Activated CD4-positive, CD25-positive, alpha-beta regulatory T cell treated with anti-CD3 and anti-CD28 coated beads, Interleukin-2, amount 50 U/mL, for 72 hours (primary cell): Measurements from ENCODE around the gene PCNT.
"Not testable (repeated sequence)": the region's sequence is repeated elsewhere in the genome, so short reads cannot be mapped to it uniquely, and the experiment has no call there.

Source experiments
- DNase-seq: peaks from one replicate; pipeline ENCODE4 v3.0.0; 2021

PCNT gene

DNA sequence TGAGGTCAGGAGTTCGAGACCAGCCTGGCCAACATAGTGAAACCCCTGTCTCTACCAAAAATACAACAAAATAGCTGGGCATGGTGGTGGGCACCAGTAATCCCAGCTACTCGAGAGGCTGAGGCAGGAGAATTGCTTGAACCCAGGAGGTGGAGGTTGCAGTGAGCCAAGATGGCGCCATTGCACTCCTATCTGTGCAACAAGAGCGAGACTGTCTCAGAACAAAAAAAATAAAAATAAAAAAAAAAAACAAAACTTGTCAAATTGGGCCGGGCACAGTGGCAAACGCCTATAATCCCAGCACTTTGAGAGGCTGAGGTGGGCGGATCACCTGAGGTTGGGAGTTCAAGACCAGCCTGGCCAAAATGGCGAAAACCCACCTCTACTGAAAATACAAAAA, 13.7 kb upstream of the PCNT start:
- not testable (repeated sequence) for DNase-seq

DNA sequence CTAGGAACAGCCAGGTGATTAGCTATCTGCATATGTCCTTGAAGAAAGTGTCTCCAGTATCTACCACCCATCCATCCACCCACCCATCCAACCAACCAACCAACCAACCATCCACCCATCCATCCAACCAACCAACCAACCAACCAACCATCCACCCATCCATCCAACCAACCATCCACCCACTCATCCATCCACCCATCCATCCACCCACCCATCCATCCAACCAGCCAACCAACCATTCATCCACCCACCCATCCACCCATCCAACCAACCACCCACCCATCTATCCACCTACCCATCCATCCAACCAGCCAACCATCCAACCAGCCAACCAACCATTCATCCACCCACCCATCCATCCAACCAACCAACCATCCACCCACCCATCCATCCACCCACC, 12.4 kb upstream of the PCNT start:
- no peak for DNase-seq

DNA sequence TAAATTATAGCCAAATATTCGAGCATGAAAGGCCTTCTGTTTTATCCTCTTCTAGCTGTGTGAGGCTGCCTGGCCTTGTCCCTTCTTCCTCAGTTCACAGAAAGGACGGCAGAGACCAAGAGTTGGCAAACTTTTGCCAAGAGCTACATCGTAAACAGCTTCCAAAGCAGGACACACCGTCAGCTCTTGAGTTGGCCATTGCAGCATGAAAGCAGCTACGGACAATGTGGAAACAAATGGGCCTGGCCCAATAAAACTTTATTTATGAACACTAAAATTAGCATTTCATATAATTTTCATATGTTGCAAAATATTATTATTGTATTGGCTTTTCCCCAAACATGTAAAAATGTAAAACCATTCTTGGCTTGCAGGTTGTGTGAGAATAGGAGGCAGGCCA, 11.0 kb upstream of the PCNT start:
- DNase-seq = no peak

DNA sequence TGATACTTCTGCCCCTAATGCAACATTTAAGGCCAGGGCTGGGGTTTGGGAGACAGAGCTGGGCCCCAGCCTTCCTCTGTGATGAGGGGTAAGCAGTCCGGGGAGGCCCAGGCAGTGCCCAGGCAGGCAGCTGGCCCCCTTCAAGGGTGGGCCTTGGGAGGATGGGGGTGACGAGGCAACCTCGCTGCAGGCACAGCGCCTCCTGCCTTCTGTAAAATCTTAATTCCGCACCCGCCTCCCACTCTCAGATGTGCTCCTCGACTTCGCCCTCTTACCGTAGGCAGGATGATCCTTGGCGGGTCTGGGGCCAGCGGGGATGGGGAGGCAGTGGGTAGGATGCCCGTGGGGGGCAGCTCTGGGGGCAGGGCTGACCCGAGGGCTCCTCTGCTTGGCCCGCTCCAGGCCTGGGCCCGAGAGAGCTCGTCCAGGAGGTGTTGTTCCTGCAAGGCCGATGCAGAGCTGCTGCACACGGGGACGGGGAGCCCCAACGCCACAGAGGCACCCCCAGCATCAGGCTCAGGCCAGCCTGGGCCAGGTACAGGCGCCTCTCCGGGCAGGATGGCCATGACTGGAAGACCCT, 9.4 kb upstream of the PCNT start:
- DNase-seq = no peak

DNA sequence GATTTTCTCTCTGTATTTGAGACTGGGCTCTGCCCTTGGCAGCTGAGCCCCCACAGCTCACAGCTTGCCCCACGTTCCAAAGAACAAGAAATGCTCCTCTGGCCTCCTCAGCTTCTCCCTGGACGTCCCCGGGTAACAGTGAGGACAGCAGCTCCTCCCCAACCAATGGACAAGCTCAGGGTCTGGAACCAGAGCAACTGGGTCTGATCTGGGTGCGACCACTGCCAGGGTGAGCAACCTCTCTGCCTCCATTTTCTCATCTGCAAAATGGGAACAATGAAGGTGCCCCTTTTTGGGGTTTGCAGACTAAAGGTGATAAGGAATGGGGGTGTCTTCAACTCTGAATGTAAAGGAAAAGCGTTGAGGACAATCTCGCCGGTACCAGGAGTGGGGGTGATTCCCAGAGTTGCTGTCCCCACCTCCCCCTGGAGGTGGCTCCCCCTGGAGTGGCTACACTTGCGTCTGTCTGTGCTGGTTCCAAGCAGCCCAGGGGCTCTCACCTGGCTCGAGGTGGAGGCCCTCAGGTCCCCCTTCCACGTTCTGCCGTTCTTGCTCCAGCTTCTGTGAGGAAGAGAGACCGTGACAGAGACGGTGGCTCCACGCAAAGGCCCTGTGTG, 7.1 kb upstream of the PCNT start:
- DNase-seq = no peak

DNA sequence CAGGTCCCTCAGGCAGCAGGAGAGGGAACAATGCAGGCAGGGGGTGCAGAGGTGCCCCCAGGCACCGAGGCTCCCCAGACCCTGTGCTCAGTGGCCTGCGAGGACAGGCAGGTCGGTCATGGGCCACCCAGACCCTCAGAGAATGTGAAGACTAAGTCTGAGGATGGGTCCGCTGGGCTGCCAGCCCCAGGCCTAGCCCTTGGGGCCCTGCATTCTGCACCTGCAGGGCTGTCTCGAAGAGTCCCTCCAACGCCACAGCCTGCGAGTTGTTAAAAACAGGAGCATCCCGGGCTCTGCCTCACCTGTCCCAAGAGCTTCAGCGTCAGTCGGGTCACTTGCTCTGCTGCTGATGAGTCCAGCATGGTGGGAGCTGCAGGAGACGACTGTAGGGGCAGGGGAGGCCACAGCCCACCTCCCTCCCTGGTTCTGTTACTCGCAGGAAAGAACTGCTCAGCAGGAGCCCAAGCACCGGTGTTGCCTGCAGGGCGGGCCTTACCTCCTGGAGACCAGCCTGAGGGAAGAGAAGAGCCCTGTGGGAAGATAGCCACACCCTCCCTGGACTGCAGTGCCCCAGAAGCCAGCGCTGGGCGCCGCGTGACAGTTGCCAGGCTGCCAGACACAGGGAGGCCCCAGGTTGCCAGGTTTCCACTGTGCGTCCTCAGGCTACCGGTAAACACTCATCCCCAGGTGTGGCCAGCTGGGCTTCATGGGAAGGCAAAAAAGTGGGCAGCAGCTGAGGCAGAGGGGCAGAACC, 6.1 kb upstream of the PCNT start:
- no peak for DNase-seq

DNA sequence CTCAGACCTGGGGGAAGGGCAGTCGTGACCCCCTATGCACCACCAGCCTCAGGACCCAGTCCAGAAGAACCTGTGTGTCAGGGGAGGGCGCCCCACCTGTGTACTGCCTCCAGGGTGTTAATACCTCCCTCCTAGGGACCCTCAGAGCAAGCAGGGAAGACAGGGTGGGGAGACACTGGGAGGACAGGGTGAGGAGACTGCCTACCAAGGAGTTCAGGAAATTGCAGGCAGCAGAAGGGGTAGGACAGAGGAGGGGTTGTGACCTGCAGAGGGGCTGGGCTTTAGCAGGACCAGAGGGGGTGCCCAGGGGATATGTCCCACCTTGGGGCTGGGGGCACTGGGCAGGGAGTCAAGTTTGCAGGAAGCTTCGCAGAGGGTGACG, 5.5 kb upstream of the PCNT start:
- DNase-seq = no peak

DNA sequence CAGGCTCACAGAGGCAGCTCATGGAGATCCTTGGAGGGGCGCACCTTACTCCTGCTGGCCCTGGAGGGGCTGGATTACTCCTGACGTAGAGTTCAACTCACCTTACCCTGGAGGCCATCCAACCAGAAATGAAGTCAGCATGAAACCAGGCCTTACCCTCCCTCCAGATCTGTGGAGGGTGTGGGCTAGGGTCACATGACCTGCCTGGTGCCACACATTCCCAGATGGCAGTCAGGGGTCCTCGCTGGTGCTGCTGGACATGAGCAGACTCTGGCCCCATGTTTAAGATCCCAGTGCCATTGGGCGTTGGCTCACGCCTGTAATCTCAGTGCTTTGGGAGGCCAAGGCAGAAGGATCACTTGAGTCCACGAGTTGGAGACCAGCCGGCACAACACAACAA, 4.8 kb upstream of the PCNT start:
- no peak for DNase-seq

DNA sequence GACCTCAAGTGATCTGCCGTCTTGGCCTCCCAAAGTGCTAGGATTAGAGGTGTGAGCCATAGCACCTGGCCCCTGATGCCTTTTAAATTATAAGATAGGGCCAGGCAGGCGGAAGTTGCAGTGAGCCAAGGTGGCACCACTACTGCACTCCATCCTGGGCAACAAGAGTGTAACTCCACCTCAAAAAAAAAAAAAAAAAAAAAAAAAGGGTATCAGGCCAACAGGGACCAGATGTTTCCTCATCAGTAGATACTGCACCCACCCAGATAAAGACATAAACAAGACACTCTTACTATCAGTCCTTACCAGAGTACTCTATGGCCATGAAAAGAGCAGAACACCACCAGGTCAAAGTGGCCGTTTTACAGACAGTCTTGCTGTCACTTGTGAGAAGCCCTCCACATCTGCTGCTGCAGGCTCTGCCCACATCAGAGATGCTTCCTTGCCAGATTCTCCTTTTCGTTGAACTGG, 3.6 kb upstream of the PCNT start:
- no peak for DNase-seq

DNA sequence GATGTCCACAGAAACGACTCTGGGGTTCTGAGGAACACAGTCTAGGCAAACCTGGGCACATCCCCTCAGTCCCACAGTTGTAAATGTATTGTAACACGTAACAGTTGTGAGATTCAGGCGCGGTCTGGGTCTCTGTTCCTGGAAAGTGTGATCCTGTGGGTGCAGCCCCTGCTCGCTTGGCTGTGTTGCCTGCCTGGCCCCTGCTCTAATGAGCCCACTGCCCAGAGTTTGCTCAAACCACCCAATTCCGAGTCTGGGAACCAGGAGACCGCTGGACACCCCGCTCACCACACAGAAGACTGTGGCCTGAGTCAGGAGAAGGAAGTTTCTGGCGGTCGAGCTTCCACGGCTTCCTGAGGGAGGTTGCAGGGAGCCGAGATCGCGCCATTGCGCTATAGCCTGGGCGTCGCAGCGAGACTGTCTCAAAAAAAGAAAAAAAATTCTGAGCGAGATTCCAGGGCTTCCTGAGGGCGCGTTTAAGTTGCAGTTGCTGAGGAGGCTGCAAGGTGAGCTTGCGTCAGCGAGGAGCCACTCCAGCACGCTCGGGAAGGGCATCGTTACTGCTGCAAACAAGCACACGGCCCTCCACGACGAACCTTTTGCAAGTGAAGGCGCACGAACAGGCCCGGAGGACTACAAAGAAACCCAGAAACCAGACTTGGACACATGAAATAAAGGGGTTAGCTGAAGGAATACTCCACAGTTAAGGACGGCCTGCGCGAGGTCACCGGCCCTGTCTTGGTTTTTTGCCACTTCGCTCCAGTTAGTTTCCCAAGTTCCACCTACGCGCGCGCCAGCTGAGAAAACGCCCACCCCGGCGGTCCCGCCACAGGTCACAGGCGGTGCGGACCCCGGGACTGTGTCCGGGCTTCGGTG, 1.4 kb upstream of the PCNT start:
- no peak for DNase-seq

DNA sequence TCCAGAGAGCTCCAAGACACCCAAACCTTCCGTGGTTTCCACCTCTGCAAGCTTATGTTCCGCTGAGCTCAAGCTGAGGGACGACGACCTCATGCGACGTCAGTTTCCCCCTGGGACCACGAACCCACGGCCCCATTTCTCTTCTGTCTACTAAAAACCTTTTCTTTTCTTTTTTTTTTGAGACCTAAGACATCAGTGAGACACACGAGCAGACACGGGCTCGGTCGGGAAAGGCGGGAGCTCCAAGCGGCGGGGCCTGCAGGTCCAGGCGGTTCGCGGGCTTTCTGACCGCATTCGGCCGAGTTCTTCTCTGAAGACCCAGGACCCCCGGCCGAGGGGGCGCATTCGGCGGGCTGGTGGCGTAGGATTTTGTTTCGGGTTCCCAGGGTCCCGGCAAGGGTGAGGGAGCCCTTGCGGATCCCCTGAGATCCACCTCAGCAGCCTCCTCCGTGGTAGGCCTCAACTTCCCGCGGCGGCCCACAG, 688 bp upstream of the PCNT start:
- no peak for DNase-seq

DNA sequence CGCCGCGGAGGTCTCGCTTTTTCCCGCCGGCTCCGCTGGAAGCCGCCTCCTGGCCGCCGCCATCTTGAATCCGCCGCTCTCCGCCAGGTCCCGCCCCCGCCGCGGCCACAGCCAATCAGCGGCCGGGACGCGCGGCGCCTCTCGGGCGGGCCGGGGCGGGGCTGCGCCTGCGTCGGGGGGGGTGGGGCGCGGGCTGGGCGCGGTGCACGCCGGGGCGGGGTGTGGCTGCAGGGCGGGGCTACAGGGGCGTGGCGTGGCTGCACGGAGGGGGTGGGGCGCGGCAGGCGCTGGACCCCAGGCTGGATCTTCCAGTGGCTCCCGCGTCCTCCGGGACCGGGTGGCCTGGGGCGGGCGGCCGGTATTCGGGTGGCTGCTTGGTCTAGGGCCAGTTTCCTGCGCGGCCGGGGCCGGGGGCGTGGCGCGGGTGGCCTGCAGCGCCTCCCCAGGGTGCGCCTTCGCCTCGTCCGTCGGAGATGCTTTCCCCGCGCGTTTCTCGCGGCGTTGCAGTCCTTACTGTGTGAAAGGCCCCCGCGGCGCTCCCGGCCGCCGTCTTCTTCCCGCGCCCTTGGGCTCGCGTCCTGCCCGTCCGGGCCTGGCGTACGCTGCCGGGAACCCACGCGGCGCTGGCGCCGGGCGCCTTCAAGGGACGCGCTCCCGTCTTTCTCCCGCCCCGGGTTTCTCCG, 575 bp downstream of the PCNT start:
- DNase-seq = peak; percentile 90

DNA sequence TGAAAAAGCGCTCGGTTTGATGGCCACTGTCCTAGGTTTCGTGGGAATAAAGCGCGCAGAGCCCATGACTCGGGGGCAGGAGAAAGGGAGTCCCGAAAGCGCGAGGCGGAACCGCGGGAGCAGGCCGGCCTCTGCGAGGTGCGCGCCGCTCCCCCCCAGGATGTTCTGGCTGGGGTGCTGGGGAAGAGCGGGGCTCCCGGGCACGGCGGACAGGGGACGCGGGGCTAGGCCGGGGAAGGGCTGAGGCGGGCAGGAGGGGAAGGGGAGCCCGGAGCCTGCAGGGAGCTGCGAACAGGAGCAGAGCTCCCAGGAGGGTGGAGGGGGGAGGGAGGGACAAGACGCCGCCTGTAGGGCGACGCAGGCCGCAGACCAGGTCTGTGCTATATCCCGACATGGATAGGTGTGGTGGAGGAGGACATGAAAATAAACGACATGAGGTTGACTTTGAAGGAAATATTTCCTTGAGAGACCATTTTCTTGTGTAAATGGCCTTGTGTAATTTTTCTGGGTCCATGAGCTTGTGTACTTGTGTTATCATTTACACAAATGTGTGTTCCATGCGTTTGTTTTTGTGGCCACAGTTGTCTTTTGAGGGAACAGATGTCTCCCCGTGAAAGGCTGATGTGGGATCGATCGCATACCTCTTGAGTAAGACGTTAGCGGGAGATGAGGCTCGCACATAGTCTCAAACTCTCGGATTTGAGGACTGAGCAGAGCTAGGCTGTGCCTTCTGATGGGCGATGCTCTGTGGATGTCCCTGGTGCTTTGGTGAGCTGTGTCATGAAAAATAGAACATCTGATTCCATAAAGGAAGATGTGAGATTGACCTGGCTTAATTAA, 1.3 kb downstream of the PCNT start:
- peak; percentile 50 for DNase-seq

DNA sequence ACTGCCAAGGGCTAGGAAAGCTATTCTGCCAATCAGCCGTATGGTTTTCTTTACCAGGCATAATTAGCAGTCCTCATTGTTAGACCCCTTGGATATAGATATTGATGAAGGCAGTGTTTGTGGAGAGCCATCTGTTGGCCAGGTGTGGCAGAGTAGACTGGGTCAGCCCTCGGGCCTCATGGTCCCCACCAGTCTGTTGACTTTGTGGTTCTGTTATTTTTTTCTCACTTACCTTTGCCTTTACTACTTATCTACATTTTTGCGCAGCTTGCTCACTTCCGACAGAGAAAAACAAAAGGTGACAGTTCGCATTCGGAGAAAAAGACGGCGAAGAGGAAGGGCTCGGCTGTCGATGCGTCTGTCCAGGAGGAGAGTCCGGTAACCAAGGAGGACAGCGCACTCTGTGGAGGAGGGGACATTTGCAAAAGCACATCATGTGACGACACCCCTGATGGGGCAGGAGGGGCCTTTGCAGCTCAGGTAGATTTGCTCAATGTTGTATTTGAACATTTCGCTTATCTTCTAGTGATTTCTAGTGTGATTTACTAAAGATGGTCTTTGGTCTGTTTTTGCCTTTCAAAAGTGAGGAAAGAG, 2.3 kb downstream of the PCNT start:
- DNase-seq = no peak

DNA sequence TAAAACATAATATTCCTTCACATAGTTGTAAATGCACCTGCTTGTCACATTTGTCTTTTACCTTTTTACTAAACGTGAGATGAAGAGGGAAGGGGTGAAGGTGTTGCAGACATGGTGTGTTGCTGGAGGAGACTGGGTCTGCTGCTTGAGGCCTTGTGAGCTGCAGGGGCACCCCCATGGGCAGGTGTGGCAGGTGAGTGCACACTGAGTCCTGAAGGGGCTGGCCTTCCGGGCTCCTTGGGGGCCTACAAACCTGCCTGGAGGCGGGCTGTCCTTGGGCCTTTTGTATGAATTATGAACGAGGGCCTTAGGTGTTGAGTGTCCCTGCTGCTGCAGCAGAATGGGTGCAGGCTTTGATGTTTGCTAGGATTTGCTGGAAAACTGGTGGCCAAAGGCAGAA, 3.8 kb downstream of the PCNT start:
- DNase-seq = no peak

DNA sequence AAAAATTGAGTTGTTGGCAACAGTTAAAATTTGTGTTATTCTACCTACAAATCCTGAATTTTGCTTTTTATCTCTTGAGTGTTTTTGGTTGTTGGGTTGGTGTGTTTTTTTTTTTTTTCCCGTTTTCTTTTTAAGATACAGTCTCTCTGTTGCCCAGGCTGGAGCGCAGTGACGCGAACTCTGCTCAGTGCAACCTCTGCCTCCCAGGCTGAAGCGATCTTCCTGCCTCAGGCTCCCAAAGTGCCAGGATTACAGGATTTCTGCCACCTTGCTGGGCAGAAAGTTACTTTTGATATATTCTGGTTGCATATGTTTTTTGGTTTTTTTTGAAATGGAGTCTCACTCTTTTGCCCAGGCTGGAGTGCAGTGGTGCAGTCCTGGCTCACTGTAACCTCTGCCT, 4.2 kb downstream of the PCNT start:
- no peak for DNase-seq

DNA sequence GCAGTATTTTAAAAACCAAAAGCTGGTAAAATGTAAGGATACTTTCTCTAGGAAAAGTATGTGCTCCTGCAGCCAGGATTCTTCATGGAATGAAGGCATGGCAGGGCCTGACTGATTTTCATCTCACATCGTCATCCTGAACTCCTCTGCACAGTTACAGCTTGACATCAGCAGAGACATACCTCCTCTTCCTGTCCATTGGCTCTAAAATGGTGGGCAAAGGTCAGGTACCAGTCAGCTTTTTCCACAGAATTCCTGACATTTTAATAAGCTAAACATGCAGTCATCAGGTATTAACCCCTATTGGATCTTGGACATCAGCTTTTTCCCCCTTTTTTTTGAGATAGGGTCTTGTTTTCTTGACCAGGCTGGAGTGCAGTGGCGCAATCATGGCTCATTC, 5.8 kb downstream of the PCNT start:
- DNase-seq = no peak

DNA sequence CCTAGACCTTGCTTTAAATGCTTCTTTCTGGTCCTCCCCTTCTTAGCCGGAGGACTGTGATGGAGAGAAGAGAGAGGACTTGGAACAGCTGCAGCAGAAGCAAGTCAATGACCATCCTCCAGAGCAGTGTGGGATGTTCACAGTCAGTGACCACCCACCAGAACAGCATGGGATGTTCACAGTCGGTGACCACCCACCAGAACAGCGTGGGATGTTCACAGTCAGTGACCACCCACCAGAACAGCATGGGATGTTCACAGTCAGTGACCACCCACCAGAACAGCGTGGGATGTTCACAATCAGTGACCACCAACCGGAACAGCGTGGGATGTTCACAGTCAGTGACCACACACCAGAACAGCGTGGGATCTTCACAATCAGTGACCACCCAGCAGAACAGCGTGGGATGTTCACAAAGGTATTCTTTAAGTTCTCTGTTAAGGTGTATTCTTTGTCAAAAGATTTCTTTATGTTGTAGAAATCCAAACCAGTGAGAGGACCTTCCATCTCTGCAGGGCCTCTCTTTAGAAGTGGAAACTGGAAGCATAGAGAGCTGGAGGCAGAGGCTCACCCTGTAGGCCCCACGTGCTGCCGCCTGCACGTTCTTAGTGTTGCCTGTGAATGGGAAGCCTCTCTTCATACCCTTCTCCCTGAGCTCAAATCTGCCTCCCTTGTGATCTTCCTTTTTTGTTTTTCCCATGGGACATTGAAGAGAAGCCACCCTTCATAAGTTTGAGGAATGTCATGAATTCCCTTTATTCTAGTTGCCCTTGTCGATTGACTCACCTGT, 10.6 kb downstream of the PCNT start:
- DNase-seq = no peak

DNA sequence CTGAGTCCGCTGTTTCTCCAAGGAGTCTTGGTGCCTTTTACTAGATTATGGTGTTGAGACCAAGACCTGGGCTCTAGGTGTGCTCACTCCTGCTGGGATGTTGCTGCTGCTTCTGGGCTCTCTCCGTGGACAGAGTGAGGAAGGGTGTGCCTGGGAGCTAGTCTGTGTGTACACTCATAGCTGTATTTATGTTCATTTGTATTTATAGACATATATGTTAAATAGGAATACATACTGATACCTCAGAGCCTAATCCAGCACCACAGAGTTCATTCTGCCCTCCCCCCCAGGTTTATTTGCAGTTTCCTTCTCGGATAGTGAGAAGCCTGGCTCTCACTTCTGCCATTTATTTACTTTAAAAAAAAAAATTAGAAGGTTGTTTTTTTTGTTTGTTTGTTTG, 12.6 kb downstream of the PCNT start:
- DNase-seq = no peak

DNA sequence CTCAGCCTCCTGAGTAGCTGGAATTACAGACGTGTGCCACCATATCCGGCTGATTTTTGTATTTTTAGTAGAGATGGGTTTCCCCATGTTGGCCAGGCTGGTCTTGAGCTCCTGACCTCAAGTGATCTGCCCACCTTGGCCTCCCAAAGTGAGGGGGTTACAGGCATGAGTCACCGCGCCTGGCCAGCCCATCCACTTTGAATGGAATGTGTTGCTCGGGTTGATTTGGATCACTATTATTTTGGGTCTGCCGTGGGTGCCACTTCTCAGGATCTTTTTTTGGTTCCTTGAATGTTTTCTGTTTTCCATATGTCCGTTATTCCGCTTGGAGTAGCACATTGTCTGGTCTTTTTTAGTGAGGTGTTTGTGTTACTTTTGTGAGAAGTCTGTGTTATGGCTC, 17.0 kb downstream of the PCNT start:
- DNase-seq = no peak
